Mesendoderm (in vitro differentiated cells): ENCODE results near the gene NRM.

Experiments used
- DNase-seq: peaks from one replicate; pipeline ENCODE4 v3.0.0; 2013
- H2AK5ac ChIP-seq: 2 replicates; pipeline ENCODE4 v1.6.1; 2013; ENCODE audit warnings: low read length, inconsistent platforms
- H2BK120ac ChIP-seq: 2 replicates; pipeline ENCODE4 v1.6.1; 2013; ENCODE audit warnings: low read depth, mild to moderate bottlenecking, low read length, moderate library complexity, mixed read lengths
- H2BK15ac ChIP-seq: replicated peaks from 2 replicates; pipeline ENCODE4 v1.6.1; 2013; ENCODE audit warnings: low read depth, mild to moderate bottlenecking, moderate library complexity
- H2BK5ac ChIP-seq: 2 replicates; pipeline ENCODE4 v1.6.1; 2013; ENCODE audit warnings: low read length, inconsistent platforms
- H3K18ac ChIP-seq: 2 replicates; pipeline ENCODE4 v1.6.1; 2013; ENCODE audit warnings: mild to moderate bottlenecking, low read length, mixed read lengths
- H3K23ac ChIP-seq: one replicate; pipeline ENCODE4 v1.6.1; 2013; ENCODE audit warnings: low read length
- H3K27ac ChIP-seq: 2 replicates; pipeline ENCODE4 v1.5.1; 2013; ENCODE audit warnings: low read depth, mild to moderate bottlenecking, inconsistent platforms, low read length, moderate library complexity
- H3K27me3 ChIP-seq: 2 replicates; pipeline ENCODE4 v1.6.1; 2013; ENCODE audit warnings: low read length, control low read depth, mild to moderate bottlenecking, inconsistent platforms; ENCODE audit not compliant: insufficient read depth, poor library complexity
- H3K36me3 ChIP-seq: 2 replicates; pipeline ENCODE4 v1.6.1; 2013; ENCODE audit warnings: low read length, inconsistent platforms; ENCODE audit not compliant: control insufficient read depth, insufficient read depth
- H3K4ac ChIP-seq: one replicate; pipeline ENCODE4 v1.6.1; 2013; ENCODE audit warnings: low read depth, mild to moderate bottlenecking, low read length, moderate library complexity
- H3K4me1 ChIP-seq: 2 replicates; pipeline ENCODE4 v1.6.1; 2013; ENCODE audit warnings: low read depth, low read length, inconsistent platforms; ENCODE audit not compliant: control insufficient read depth
- H3K4me2 ChIP-seq: 2 replicates; pipeline ENCODE4 v1.6.1; 2013; ENCODE audit warnings: low read length
- H3K4me3 ChIP-seq: 2 replicates; pipeline ENCODE4 v1.5.1; 2013; ENCODE audit warnings: mild to moderate bottlenecking, low read length
- H3K56ac ChIP-seq: one replicate; pipeline ENCODE4 v1.6.1; 2013; ENCODE audit warnings: low read length
- H3K79me1 ChIP-seq: 2 replicates; pipeline ENCODE4 v1.6.1; 2013; ENCODE audit warnings: low read length, inconsistent platforms
- H3K79me2 ChIP-seq: 2 replicates; pipeline ENCODE4 v1.6.1; 2013; ENCODE audit warnings: mild to moderate bottlenecking, low read length; ENCODE audit not compliant: control insufficient read depth, insufficient read depth
- H3K9ac ChIP-seq: 2 replicates; pipeline ENCODE4 v1.6.1; 2013; ENCODE audit warnings: low read length, inconsistent platforms
- H4K5ac ChIP-seq: one replicate; pipeline ENCODE4 v1.6.1; 2013; ENCODE audit warnings: low read length
- H4K8ac ChIP-seq: one replicate; pipeline ENCODE4 v1.6.1; 2013; ENCODE audit warnings: low read depth, mild to moderate bottlenecking, control low read depth, low read length, moderate library complexity
- WGBS: extraction: QIAGEN DNeasy Blood & Tissue Kit; methylation state at CpG from one replicate; pipeline ENCODE4 v1.1.7; 2013; ENCODE audit warnings: low lambda C conversion rate, missing lambda C conversion rate; ENCODE audit not compliant: insufficient coverage; ENCODE audit errors: extremely low coverage; 5-methylcytosine and 5-hydroxymethylcytosine counted together

The NRM gene

GRCh38 chr6:30707281-30707850, 16.6 kb upstream of the NRM start:
- peak; percentile 31 for DNase-seq
- Histone ChIP-seq H2BK5ac (no peak overlapping the region), H2AK5ac (no peak overlapping the region), H3K36me3 (peaks cover 3% of the 10 kb centered on the region), H4K5ac (no peak overlapping the region), H3K9ac (no peak overlapping the region), H3K18ac (no peak overlapping the region), H3K27me3 (no peaks in the 10 kb centered on the region), H4K8ac (no peak overlapping the region), H3K4ac (no peak overlapping the region), H3K27ac (peak overlapping the region; percentile 43), H2BK15ac (no peak overlapping the region), H3K4me1 (no peaks in the 10 kb centered on the region), H2BK120ac (no peak overlapping the region), H3K79me1 (no peaks in the 10 kb centered on the region), H3K79me2 (no peaks in the 10 kb centered on the region), H3K4me2 (no peak overlapping the region), H3K56ac (no peak overlapping the region), H3K4me3 (no peak overlapping the region), H3K23ac (no peak overlapping the region)
- no CpG with 5 or more reads among the region's 6 CpGs for WGBS

- Histone ChIP-seq H2BK120ac (no peak overlapping the region), H3K18ac (no peak overlapping the region), H2BK15ac (no peak overlapping the region), H3K27me3 (no peaks in the 10 kb centered on the region), H2AK5ac (no peak overlapping the region), H3K4me2 (no peak overlapping the region), H3K27ac (no peak overlapping the region), H3K4me1 (no peaks in the 10 kb centered on the region), H4K5ac (no peak overlapping the region), H3K56ac (no peak overlapping the region), H3K79me2 (no peaks in the 10 kb centered on the region), H4K8ac (no peak overlapping the region), H3K36me3 (no peaks in the 10 kb centered on the region), H2BK5ac (no peak overlapping the region), H3K4me3 (no peak overlapping the region), H3K9ac (no peak overlapping the region), H3K23ac (no peak overlapping the region), H3K4ac (no peak overlapping the region), H3K79me1 (no peaks in the 10 kb centered on the region)
- DNase-seq = no peak
- WGBS = no CpG with 5 or more reads among the region's 4 CpGs
Measured at GRCh38 chr6:30705620-30706019, 14.8 kb upstream of the NRM start.

- Histone ChIP-seq H3K4ac (no peak overlapping the region), H2BK15ac (no peak overlapping the region), H3K79me1 (no peaks in the 10 kb centered on the region), H2BK5ac (no peak overlapping the region), H3K9ac (no peak overlapping the region), H3K4me2 (no peak overlapping the region), H4K8ac (no peak overlapping the region), H3K23ac (no peak overlapping the region), H2AK5ac (no peak overlapping the region), H3K36me3 (no peaks in the 10 kb centered on the region), H3K27me3 (no peaks in the 10 kb centered on the region), H3K27ac (no peak overlapping the region), H2BK120ac (no peak overlapping the region), H3K18ac (no peak overlapping the region), H3K4me1 (no peaks in the 10 kb centered on the region), H3K56ac (no peak overlapping the region), H4K5ac (no peak overlapping the region), H3K79me2 (no peaks in the 10 kb centered on the region), H3K4me3 (no peak overlapping the region)
- no CpG with 5 or more reads among the region's 4 CpGs for whole genome bisulfite sequencing
- DNase-seq = no peak
Measured at GRCh38 chr6:30703821-30704220, 13.0 kb upstream of the NRM start.

GRCh38 chr6:30703011-30703410, 12.2 kb upstream of the NRM start:
- no peak overlapping the region for H3K23ac ChIP-seq
- H3K56ac ChIP-seq = no peak overlapping the region
- no peak overlapping the region for H3K18ac ChIP-seq
- no peak for DNase-seq
- no peak overlapping the region for H3K27ac ChIP-seq
- WGBS = no CpG with 5 or more reads among the region's 10 CpGs
- H4K8ac ChIP-seq = no peak overlapping the region
- H3K79me1 ChIP-seq = no peaks in the 10 kb centered on the region
- H3K4me1 ChIP-seq = no peaks in the 10 kb centered on the region
- H3K4me3 ChIP-seq = no peak overlapping the region
- no peak overlapping the region for H3K9ac ChIP-seq
- no peaks in the 10 kb centered on the region for H3K79me2 ChIP-seq
- no peak overlapping the region for H2BK5ac ChIP-seq
- H2BK120ac ChIP-seq = no peak overlapping the region
- H3K4me2 ChIP-seq = no peak overlapping the region
- no peak overlapping the region for H4K5ac ChIP-seq
- no peak overlapping the region for H2AK5ac ChIP-seq
- H3K36me3 ChIP-seq = no peaks in the 10 kb centered on the region
- no peaks in the 10 kb centered on the region for H3K27me3 ChIP-seq
- no peak overlapping the region for H2BK15ac ChIP-seq
- no peak overlapping the region for H3K4ac ChIP-seq

- H2BK15ac ChIP-seq = no peak overlapping the region
- no peak overlapping the region for H3K4me3 ChIP-seq
- no peaks in the 10 kb centered on the region for H3K36me3 ChIP-seq
- H3K27me3 ChIP-seq = no peaks in the 10 kb centered on the region
- no peak overlapping the region for H3K18ac ChIP-seq
- no peak overlapping the region for H3K27ac ChIP-seq
- H3K4ac ChIP-seq = no peak overlapping the region
- no peak overlapping the region for H4K8ac ChIP-seq
- no peak overlapping the region for H2BK120ac ChIP-seq
- H3K56ac ChIP-seq = no peak overlapping the region
- no peaks in the 10 kb centered on the region for H3K79me2 ChIP-seq
- no CpG with 5 or more reads among the region's 4 CpGs for WGBS
- H3K4me1 ChIP-seq = no peaks in the 10 kb centered on the region
- no peak overlapping the region for H4K5ac ChIP-seq
- H3K9ac ChIP-seq = no peak overlapping the region
- peak; percentile 86 for DNase-seq
- H3K4me2 ChIP-seq = no peak overlapping the region
- H2AK5ac ChIP-seq = no peak overlapping the region
- H3K79me1 ChIP-seq = no peaks in the 10 kb centered on the region
- no peak overlapping the region for H3K23ac ChIP-seq
- no peak overlapping the region for H2BK5ac ChIP-seq
Measured at GRCh38 chr6:30700340-30700739, 9.6 kb upstream of the NRM start.

- no CpG with 5 or more reads among the region's 5 CpGs for WGBS
- H4K8ac ChIP-seq = no peak overlapping the region
Measured at GRCh38 chr6:30696432-30696831, 5.6 kb upstream of the NRM start.

More at GRCh38 chr6:30696432-30696831, 5.6 kb upstream of the NRM start:
- Histone ChIP-seq H3K27ac (no peak overlapping the region), H3K27me3 (no peaks in the 10 kb centered on the region), H3K23ac (no peak overlapping the region), H3K18ac (no peak overlapping the region), H3K79me2 (no peaks in the 10 kb centered on the region), H3K4me2 (no peak overlapping the region), H3K9ac (no peak overlapping the region), H2BK15ac (no peak overlapping the region), H2BK120ac (no peak overlapping the region), H3K56ac (no peak overlapping the region), H3K36me3 (no peaks in the 10 kb centered on the region), H3K4me3 (no peak overlapping the region), H3K4me1 (no peaks in the 10 kb centered on the region), H2BK5ac (no peak overlapping the region), H3K4ac (no peak overlapping the region), H3K79me1 (no peaks in the 10 kb centered on the region), H4K5ac (no peak overlapping the region), H2AK5ac (no peak overlapping the region)
- DNase-seq = no peak
